Measurements from ENCODE around the gene MTFP1.

Gene MTFP1, protein sequence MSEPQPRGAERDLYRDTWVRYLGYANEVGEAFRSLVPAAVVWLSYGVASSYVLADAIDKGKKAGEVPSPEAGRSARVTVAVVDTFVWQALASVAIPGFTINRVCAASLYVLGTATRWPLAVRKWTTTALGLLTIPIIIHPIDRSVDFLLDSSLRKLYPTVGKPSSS

DNA sequence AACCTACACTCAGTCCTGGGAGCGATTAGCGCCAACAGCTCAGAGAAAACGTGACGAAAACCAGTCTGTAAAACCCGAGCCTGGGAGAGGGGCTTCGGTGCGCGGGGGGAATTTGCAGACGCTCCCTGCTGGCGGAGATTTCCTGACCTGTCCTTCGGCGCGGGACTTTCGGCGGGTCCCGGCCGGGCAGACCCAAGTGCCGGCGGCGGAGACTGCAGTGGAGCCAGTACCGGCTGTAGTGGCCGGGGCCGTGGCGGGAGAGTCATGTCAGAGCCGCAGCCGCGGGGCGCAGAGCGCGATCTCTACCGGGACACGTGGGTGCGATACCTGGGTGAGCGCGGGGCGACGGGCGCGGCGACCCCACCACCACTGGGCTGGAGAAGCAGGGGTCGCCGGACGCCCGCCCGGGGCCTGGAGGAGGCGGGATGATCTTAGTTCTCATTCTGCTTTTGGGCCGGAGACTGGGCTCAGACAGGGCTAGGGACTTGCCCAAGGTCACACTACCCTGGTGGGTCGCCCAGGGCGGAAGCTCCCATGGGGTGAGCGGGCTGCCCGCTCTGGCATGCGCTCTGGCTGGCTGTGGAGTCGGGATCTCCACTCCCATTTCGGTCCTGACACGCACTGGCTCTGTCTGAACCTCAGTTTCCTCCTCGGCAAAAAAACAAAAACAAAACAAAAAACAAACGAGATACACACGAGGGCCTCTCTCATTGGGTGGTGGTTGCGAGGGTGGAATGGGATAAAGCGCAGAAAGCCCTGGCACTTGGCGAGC lies at the start of gene MTFP1:
Gene MTFP1 (plus strand): TSS at position 153 of the 772 bp plus-strand sequence. CDS start 112 bp downstream, at position 265.
- Histone ChIP-seq H3K27me3 (ENCODE audit: insufficient read depth, low read length, poor library complexity, severe bottlenecking) (no peaks in the 10 kb centered on the region), H3K9ac (ENCODE audit: low read depth, low read length, poor library complexity, severe bottlenecking) (peak within 1 kb of the TSS; percentile 77), H3K4me2 (ENCODE audit: low read depth, low read length, poor library complexity, severe bottlenecking) (peak within 1 kb of the TSS; percentile 83), H2AFZ (ENCODE audit: low read length) (peak within 1 kb of the TSS; percentile 86), H4K20me1 (ENCODE audit: insufficient read depth, low read length, poor library complexity, severe bottlenecking) (peaks cover 16% of the 10 kb centered on the region), H3K36me3 (ENCODE audit: insufficient read depth, low read length) (peaks cover 17% of the 10 kb centered on the region; the same call in 1 of the 2 replicates), H3K4me3 (ENCODE audit: low read length, poor library complexity, severe bottlenecking) (peak within 1 kb of the TSS; percentile 90), H3K4me1 (ENCODE audit: insufficient read depth, low read length, poor library complexity, severe bottlenecking) (peaks cover 46% of the 10 kb centered on the region), H3F3A (ENCODE audit: low read depth) (0 out of 2 replicates have a peak, but pooled peaks cover 4% of the 10 kb centered on the region), H3K79me2 (ENCODE audit: insufficient read depth, low read length) (peaks cover 58% of the 10 kb centered on the region), H3K9me2 (replicated peaks; ENCODE audit: low read depth, low read length) (no peaks in the 10 kb centered on the region), H3K9me3 (ENCODE audit: insufficient read depth, low read depth, low read length) (no peaks in the 10 kb centered on the region)
- TF ChIP-seq EZH2phosphoT487 (IDR thresholded peaks at IDR 0.05; ENCODE audit: borderline replicate concordance) = no peak
- TF ChIP-seq, protein P1, sequence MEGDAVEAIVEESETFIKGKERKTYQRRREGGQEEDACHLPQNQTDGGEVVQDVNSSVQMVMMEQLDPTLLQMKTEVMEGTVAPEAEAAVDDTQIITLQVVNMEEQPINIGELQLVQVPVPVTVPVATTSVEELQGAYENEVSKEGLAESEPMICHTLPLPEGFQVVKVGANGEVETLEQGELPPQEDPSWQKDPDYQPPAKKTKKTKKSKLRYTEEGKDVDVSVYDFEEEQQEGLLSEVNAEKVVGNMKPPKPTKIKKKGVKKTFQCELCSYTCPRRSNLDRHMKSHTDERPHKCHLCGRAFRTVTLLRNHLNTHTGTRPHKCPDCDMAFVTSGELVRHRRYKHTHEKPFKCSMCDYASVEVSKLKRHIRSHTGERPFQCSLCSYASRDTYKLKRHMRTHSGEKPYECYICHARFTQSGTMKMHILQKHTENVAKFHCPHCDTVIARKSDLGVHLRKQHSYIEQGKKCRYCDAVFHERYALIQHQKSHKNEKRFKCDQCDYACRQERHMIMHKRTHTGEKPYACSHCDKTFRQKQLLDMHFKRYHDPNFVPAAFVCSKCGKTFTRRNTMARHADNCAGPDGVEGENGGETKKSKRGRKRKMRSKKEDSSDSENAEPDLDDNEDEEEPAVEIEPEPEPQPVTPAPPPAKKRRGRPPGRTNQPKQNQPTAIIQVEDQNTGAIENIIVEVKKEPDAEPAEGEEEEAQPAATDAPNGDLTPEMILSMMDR (conservative IDR thresholded peaks at IDR 0.05; ENCODE audit: low read length) = no peak

DNA sequence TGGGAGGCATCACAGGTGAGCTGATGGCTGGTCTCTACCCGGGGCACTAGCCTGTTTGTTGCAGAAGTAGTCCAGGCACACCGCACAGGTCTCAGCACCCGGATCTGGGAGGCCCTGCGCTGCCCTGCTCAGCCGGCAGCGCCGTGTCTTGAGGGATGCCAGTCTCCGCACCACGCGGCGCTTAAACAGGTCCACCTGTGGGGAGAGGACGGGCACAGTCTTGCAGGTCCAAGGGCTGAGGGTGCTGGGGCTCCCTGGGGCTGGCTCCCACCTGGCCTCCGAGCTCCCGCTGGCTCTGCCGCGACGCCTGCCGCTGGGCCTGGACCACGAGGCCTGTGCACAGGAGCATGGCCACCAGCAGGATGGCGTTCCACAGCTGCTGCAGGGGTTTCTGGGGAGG lies 45.6 kb upstream of the MTFP1 start:
- Histone ChIP-seq H3K36me3 (ENCODE audit: insufficient read depth, low read length) (no peaks in the 10 kb centered on the region), H3K4me2 (ENCODE audit: low read depth, low read length, poor library complexity, severe bottlenecking) (no peak overlapping the region), H3K9me2 (replicated peaks; ENCODE audit: low read depth, low read length) (no peaks in the 10 kb centered on the region), H3K79me2 (ENCODE audit: insufficient read depth, low read length) (no peaks in the 10 kb centered on the region), H3K9ac (ENCODE audit: low read depth, low read length, poor library complexity, severe bottlenecking) (no peak overlapping the region), H3K27me3 (ENCODE audit: insufficient read depth, low read length, poor library complexity, severe bottlenecking) (no peaks in the 10 kb centered on the region), H4K20me1 (ENCODE audit: insufficient read depth, low read length, poor library complexity, severe bottlenecking) (no peaks in the 10 kb centered on the region), H3F3A (ENCODE audit: low read depth) (no peaks in the 10 kb centered on the region), H2AFZ (ENCODE audit: low read length) (no peak overlapping the region), H3K9me3 (ENCODE audit: insufficient read depth, low read depth, low read length) (no peaks in the 10 kb centered on the region), H3K4me1 (ENCODE audit: insufficient read depth, low read length, poor library complexity, severe bottlenecking) (no peaks in the 10 kb centered on the region), H3K4me3 (ENCODE audit: low read length, poor library complexity, severe bottlenecking) (no peak overlapping the region)
- no peak for TF ChIP-seq EZH2phosphoT487 (IDR thresholded peaks at IDR 0.05; ENCODE audit: borderline replicate concordance)

DNA sequence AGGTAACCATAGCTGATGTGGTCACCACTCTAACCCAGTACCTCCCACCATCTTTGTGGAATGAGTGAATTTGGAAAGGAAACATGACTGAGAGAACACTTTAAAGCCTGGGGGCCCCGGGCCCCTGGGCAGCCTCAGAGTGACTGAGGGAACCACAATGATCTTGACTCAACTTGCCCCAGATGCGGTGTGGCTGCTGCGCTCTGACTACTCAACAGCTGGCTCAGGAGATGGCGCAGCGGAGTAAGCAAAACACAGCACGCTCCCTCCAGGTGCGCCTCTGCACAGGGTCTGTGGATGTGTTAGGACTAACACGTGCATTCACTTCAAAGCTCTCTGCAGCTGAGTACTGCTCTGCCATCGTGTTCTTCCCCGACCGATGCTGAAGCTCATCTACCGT lies 44.3 kb upstream of the MTFP1 start:
- H3K9ac ChIP-seq (ENCODE audit: low read depth, low read length, poor library complexity, severe bottlenecking) = no peak overlapping the region
- no peaks in the 10 kb centered on the region for H4K20me1 ChIP-seq (ENCODE audit: insufficient read depth, low read length, poor library complexity, severe bottlenecking)
- H3F3A ChIP-seq (ENCODE audit: low read depth) = no peaks in the 10 kb centered on the region
- no peak overlapping the region for H3K4me2 ChIP-seq (ENCODE audit: low read depth, low read length, poor library complexity, severe bottlenecking)
- H3K4me1 ChIP-seq (ENCODE audit: insufficient read depth, low read length, poor library complexity, severe bottlenecking) = peaks cover 5% of the 10 kb centered on the region
- H3K27me3 ChIP-seq (ENCODE audit: insufficient read depth, low read length, poor library complexity, severe bottlenecking) = no peaks in the 10 kb centered on the region
- H3K9me3 ChIP-seq (ENCODE audit: insufficient read depth, low read depth, low read length) = no peaks in the 10 kb centered on the region
- H3K4me3 ChIP-seq (ENCODE audit: low read length, poor library complexity, severe bottlenecking) = no peak overlapping the region
- H3K9me2 ChIP-seq (replicated peaks; ENCODE audit: low read depth, low read length) = no peaks in the 10 kb centered on the region
- TF ChIP-seq EZH2phosphoT487 (IDR thresholded peaks at IDR 0.05; ENCODE audit: borderline replicate concordance) = no peak
- TF ChIP-seq, protein P1 (conservative IDR thresholded peaks at IDR 0.05; ENCODE audit: low read length) = no peak
- H3K79me2 ChIP-seq (ENCODE audit: insufficient read depth, low read length) = 0 out of 2 replicates have a peak, but pooled peaks cover 4% of the 10 kb centered on the region
- no peak overlapping the region for H2AFZ ChIP-seq (ENCODE audit: low read length)
- no peaks in the 10 kb centered on the region for H3K36me3 ChIP-seq (ENCODE audit: insufficient read depth, low read length)
